Measurements from ENCODE around the gene CNOT4. TPM values are rescaled to one million over a fixed set of nuclear protein-coding genes. Genes with fewer than 3 reads are reported as not detected.

CNOT4 gene
- total and polyA plus RNA-seq, 2 of the 13 experiments (the other 11 are each of a cell fraction or from before 2014, with no cell fraction given) = 7.4 to 8.4 TPM

- no peak for TF ChIP-seq ARID3A (IDR thresholded peaks at IDR 0.05; ENCODE audit: low read depth, low read length)
- TF ChIP-seq ZNF30 (CRISPR knock-in tag; IDR thresholded peaks at IDR 0.05) = no peak
- TF ChIP-seq FOSL2 (CRISPR knock-in tag; IDR thresholded peaks at IDR 0.05) = peak; percentile 54
- TF ChIP-seq ZNF124 (CRISPR knock-in tag; IDR thresholded peaks at IDR 0.05) = 0 out of 2 replicates have a peak, but pooled peaks have one; percentile 55
- 0 out of 2 replicates have a peak, but pooled peaks have one; percentile 28 for TF ChIP-seq ZFY (CRISPR knock-in tag; IDR thresholded peaks at IDR 0.05)
- TF ChIP-seq, protein P1, sequence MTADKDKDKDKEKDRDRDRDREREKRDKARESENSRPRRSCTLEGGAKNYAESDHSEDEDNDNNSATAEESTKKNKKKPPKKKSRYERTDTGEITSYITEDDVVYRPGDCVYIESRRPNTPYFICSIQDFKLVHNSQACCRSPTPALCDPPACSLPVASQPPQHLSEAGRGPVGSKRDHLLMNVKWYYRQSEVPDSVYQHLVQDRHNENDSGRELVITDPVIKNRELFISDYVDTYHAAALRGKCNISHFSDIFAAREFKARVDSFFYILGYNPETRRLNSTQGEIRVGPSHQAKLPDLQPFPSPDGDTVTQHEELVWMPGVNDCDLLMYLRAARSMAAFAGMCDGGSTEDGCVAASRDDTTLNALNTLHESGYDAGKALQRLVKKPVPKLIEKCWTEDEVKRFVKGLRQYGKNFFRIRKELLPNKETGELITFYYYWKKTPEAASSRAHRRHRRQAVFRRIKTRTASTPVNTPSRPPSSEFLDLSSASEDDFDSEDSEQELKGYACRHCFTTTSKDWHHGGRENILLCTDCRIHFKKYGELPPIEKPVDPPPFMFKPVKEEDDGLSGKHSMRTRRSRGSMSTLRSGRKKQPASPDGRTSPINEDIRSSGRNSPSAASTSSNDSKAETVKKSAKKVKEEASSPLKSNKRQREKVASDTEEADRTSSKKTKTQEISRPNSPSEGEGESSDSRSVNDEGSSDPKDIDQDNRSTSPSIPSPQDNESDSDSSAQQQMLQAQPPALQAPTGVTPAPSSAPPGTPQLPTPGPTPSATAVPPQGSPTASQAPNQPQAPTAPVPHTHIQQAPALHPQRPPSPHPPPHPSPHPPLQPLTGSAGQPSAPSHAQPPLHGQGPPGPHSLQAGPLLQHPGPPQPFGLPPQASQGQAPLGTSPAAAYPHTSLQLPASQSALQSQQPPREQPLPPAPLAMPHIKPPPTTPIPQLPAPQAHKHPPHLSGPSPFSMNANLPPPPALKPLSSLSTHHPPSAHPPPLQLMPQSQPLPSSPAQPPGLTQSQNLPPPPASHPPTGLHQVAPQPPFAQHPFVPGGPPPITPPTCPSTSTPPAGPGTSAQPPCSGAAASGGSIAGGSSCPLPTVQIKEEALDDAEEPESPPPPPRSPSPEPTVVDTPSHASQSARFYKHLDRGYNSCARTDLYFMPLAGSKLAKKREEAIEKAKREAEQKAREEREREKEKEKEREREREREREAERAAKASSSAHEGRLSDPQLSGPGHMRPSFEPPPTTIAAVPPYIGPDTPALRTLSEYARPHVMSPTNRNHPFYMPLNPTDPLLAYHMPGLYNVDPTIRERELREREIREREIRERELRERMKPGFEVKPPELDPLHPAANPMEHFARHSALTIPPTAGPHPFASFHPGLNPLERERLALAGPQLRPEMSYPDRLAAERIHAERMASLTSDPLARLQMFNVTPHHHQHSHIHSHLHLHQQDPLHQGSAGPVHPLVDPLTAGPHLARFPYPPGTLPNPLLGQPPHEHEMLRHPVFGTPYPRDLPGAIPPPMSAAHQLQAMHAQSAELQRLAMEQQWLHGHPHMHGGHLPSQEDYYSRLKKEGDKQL (CRISPR knock-in tag; IDR thresholded peaks at IDR 0.05; ENCODE audit: low read depth) = no peak
- no peak for TF ChIP-seq ZNF512B (CRISPR knock-in tag; IDR thresholded peaks at IDR 0.05; ENCODE audit: borderline replicate concordance)
- TF ChIP-seq GPBP1L1 (CRISPR knock-in tag; IDR thresholded peaks at IDR 0.05) = no peak
- TF ChIP-seq BCLAF1 (IDR thresholded peaks at IDR 0.05) = no peak
- no peak; the same call in 1 of the 2 replicates for TF ChIP-seq THAP9 (CRISPR knock-in tag; IDR thresholded peaks at IDR 0.05; ENCODE audit: borderline replicate concordance)
- TF ChIP-seq GATA4 (IDR thresholded peaks at IDR 0.05; ENCODE audit: borderline replicate concordance, low read depth) = no peak
Observed at GRCh38 chr7:135335628-135336139, 174.2 kb downstream of the CNOT4 start (continued).

Measured in HepG2 (cell line).